HG02943 (cell line): Measurements from ENCODE around the gene APOH.

Experiments used
- ATAC-seq: cut with Tn5 transposase; IDR thresholded peaks from one replicate; pipeline ENCODE4 v1.9.1; 2021; ENCODE audit warnings: mild to moderate bottlenecking, low read depth, moderate library complexity; ENCODE audit not compliant: unreplicated experiment

The APOH gene

GRCh38 chr17:66240013-66240412 is 10.8 kb upstream of the APOH start:
- no peak for ATAC-seq

DNA sequence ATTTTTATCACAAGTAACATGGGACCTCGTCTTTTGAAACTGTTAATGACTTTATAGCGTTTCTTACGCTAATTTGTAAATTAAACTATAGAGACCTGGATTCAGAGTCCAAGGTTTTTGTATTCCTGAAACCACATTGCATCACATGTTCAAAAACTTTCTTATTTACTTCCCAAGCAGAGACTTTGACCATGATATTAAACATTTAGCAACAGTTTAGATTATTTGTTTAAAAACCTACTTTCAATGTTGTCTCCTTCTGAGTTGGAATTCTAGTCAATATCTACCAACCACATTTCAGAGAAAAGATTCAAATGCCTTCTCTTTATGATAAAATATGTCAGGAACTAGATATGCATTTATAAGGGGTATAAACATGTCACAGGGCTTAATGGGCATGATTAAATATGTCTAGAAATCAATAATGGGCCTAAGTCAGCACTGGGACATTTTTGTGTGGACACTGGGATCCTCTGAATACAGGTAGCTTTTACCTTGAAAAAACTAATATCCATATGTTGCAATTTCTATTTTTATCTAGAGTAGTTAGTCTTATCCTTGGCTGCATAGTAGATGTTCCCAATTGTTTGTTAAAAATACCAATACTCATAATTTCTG is 6.3 kb upstream of the APOH start:
- no peak for ATAC-seq

- ATAC-seq, result no peak
These were observed 5.4 kb upstream of the APOH start for GRCh38 chr17:66234611-66235010.

DNA sequence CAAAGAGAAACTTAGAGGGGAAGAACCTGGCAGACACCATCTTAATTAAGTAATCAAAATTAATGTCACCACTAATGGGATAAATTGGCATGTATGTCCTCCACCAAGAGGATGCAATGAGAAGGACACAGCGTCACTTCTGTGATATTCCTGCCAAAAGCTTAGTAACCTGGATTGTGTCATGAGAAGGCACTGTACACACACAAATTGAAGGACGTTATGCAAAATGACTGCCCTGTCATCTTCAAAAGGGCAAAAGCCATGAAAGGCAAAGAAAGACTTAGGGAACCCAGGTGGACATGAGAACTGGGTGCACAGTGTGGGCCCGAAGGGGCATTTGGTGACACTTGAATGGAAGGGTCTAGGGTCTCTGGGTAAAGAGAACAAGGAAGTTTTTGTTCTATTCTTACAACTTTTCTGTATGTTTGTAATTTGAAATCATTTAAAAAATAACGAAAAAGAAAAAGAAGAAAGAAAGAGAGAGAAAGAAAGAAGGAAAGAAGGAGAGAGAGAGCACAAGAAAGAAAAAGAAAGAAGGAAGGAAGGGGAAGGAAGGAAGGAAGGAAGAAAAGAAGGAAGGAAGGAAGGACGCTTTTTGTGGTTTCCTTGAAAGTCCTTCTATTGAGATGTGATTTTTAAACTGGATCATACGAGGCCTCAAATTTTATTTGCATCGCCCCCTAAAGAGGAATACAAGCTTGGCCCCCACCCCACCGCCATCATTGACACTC is 4.0 kb upstream of the APOH start:
- ATAC-seq, result no peak

DNA sequence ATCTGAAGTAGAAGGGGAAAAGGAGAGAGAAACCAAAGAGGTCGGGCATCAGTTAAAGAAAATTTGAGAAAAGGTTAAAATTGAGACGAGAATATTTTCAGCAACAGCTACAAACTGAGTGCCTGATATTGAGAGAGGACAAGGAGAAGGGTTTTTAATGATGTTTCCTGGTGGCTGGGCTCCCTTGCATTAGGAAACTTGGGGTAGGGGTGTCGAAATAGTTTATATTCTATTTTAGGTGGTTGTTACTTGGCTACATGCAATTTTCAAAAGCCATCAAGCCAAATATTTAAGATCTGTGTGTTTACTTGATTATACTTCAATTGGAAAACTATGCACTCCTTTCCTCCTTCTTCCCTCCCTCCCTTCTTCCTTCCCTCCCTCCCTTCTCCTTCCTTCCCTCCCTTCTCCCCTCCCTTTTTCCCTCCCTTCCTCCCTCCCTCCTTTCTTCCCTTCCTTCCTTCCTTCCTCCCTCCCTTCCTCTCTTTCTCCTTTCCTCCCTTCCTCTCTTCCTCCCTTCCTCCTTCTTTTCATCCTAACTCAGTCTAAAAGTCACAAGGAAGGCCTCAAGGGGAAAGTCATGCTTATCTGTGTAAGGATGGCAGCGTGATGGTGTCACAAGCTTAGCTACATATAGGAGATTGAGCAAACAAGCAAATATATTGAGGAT is 1.8 kb upstream of the APOH start:
- no peak for ATAC-seq

DNA sequence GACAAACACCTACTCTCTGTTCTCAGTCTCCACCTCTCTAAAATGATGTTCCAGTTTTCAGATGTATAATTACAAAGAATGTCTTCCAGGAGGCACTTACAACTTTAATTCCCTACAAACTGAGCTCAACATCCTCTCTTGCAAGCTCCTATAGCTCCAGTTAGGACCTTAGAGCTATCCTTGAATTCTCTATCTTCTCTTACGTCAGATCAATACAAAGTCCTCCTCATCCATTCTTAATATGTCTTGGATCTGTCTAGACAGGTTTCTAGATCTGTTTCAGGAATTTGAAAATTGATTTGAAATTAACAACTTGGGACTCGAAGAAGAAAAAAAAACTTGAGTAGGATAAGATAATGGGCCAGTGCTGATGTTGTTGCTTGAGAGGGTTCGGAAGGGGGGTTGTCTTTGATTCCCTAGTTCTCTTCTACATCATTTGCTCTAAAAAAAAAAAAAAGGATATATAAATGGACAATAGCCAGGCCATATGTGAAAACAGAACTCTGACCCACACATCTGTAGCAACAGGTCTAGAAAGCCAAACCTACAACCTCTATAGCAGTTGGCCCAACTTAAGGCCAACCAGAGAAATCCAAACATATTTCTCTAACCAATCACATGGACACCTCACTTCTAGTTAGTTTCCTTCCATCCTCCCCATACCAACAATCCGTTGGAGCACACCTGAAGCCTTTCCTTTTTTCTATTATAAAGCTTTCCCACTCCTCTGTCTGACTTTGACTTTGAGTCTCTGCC is 746 bp upstream of the APOH start:
- no peak for ATAC-seq

DNA sequence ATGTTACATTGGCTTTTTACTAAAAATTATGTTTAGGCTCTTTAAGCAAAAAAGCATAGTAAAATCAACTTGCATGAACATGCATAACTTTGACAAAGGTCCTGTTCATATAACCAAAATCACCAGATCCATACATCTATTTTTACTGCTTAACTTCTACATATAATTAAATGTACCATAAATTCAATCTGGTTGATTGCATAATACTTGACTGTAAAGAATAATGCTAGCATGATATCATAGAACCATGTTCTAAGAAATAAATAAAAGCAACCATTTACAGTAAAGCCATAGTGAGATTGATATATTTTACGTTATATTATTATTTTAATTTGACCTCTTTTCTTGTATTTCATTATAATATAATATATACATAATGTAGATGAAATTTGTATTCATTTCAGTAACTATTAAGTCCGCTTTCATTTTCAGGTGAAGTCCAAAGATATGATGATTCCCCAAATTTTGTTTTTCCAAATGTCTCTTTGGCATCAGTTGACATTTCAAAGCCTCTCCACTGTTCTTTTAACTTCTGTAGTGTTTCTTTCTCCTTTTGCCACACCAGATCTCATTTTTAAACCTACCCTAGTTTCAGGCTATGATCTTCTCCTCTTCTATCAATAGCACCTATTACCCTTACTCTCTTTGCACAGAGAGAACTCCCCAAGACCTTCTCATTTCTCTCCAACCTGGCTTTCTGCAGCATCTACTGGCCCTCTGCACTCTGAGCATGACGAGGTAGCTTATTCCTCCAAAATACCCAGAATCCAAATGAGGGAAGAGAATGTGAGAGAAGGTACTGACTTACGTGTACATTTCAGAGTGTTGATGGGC is 1.8 kb downstream of the APOH start:
- no peak for ATAC-seq

DNA sequence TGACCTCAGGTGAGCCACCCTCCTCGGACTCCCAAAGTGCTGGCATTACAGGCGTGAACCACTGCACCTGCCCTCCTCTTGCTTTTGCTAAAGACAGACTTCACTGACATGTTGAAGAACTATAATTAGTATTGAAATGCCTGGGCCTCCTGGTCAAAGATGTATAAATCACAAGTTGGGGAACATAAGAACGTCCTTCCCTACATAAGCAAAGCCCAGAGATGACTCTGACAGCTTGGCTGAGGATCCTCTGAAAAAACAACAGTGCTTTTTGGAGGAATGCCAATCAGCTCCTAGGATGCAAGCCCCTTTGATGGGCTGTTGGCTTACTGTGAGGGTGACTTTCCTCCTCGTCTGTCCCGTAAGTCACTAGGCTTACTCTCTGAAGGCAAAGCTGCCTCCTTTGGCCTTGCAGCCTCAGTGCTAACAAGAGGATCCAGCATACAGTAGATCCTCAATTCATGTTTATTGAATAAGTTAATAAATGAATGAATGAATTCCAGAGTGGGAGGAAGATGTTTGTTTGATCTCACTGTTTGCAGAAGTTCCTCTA is 6.3 kb downstream of the APOH start:
- ATAC-seq, result no peak

DNA sequence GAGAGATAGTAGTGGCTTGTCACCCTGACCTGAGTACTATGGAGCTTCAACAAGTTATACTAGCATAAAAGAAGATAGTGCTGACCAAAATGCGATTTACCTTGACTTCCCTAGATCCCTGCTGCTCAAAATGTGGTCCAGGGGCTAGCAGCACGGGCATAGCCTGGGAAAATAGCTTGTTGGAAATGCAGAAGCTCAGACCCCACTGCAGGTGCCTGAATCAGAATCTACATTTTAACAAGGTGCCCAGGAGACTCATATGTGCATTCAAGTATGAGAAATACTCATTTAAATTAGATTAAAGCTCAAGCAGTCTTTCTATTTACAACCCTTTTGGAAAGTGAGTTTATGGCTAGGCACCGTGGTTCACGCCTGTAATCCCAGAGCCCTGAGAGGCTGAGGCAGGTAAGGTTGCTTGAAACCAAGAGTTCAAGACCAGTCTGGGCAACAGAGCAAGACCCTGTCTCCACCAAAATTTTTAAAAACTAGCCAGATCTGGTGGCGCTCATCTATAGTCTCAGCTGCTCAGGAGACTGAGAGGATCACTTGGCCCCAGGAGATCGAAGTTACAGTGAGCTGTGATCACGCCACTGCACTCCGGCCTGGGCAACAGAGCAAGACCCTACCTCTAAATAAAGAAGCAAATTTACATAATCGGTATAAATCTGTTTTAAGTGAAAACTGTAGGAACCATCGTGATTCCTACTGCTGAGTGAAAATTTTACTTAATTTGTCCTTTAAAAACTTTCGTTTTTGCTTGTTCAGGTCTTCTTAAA is 7.3 kb downstream of the APOH start:
- no peak for ATAC-seq

DNA sequence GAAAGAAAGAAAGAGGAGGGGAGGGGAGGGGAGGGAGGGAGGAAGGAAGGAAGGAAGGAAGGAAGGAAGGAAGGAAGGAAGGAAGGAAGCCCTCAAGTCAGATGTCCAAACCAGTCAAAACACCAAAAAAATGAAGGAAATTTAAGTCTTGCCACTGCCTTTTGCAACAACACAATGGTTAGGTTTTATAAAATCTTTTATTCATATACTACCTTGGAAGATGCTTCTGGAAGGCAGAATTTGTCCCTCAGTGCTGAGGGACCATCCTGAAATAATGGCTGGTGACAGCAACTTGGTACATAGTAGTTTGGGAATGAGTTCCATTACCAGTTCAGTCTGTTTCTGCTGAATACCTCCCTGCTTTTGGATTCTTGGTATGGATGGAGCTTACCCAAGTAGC is 7.9 kb downstream of the APOH start:
- no peak for ATAC-seq

GRCh38 chr17:66220079-66220835 is 9.0 kb downstream of the APOH start:
- ATAC-seq, result no peak

GRCh38 chr17:66215529-66215911 is 13.7 kb downstream of the APOH start:
- no peak for ATAC-seq

DNA sequence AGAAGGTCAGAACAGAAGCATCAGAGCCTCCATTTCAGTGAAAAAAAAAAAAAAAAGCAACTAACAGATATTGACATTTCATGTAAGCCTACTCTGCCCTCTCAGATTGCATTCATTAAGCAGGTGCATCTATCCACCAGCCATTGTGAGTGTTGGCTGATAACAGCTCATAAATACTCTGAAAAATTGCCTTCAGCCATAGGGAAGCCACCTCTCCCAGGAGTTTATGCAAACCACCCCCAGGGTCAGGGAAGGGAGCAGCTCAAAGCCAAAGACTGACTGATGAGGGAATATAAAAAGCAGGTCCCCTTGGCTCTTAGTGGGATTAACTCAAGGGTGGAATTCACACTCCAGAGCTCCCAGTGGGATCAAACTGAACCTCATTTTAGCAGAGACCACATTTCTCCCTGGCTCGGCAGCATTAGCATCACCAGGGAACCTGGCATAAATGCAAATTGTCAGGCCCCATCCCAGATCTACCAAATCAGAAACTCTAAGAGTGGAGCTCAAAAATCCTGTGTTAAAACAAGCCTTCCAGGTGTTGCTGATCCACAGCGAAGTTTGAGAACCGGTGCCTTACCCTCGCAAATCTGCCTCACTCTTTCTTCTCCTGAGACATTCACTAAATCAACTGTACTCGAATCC is 14.2 kb downstream of the APOH start:
- no peak for ATAC-seq

DNA sequence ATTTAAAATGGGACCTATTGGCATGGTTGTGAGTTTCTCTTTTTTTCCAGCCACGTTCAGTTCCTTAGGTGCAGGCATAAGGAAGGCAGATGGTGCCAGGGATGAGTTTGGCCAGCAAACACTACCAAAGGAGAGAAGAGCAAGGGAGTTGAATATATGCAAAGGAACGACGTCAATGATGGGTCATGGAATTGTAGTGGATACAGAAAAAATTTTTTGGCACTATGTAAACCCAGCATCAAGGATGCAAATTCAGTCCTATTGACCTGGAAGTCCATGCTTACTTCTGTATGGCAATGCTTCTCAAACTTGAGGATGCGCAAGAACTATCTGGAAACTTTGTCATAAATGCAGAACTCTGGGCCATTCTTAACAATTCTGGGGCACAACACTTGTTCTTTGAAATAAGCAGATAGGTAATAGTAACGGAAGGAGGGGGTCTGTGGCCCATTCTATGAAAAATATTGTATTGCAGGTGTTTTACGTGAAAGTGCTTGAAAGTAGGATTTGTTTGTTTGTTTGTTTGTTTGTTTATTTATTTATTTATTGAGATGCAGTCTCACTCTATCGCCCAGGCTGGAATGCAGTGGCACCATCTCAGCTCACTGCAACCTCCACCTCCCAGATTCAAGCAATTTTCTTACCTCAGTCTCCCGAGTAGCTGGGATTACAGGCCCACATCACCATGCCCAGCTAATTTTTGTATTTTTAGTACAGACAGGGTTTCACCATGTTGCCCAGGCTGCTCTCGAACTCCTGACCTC is 18.0 kb downstream of the APOH start:
- no peak for ATAC-seq

- no peak for ATAC-seq
These were observed 19.0 kb downstream of the APOH start for GRCh38 chr17:66210208-66210574.

DNA sequence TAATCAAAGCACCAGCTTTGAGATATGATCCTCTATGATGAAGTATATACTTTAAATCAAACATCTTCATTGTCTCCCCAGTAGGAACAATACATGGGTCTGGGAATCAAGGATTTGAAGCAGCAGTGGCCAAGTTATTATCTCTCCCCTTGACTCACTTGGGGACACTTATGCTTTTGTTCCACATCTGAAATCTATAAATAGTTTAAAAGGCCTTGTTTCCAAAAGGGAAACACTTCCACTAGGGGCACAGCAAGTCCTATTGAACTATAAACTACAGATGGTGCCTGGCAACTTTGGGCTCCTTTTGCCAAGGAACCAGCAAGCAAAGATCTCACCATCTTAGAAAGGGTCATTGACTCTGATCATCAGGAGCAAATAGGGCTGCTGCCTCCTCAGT is 21.3 kb downstream of the APOH start:
- no peak for ATAC-seq

DNA sequence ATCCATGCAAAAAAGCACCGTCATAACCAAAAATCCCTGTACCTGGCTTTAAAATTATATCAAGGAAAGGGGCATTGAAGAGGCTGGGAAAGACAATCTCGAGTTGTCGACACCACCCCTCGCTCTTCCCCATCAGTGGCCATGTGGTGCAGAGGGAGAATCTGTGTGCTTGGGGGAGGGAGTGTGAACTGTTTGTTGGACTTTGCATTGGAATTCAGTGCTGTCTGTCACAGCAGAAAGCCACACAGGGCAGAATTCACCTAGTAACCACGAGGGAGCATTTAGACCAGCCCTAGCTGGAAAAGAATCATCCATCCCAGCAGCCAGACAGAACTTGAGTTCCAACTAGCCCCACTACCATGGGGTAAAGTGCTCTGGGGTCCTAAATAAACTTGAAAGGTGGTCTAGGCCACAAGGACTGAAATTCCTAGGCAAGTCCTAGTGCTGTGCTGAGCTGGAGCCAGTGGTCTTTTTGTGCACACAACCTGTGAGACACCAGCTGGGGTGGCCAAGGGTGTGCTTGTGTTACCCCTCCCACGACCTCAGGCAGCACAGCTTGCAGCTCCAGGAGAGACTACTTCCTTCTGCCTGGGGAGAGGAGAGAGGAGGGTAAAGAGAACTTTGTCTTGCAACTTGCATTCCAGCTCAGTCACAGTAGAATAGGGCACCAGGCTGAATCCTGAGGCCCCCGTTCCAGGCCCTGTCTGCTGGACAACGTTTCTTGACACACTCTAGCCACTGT is 25.8 kb downstream of the APOH start:
- no peak for ATAC-seq
